Fibroblast of the conjunctiva (primary cell): ENCODE data around the gene TRIM38.

Experiments
- DNase-seq: peaks from one replicate; pipeline ENCODE4 v3.0.0-alpha.2; 2010; ENCODE audit warnings: low read depth

Gene TRIM38

GRCh38 chr6:26026833-26027490 is 64.4 kb downstream of the TRIM38 start:
- peak; percentile 97 for DNase-seq

GRCh38 chr6:26027491-26028211 is 65.0 kb downstream of the TRIM38 start:
- no peak for DNase-seq

- DNase-seq: no peak
Measured at GRCh38 chr6:26028212-26028745, 65.7 kb downstream of the TRIM38 start.

DNA sequence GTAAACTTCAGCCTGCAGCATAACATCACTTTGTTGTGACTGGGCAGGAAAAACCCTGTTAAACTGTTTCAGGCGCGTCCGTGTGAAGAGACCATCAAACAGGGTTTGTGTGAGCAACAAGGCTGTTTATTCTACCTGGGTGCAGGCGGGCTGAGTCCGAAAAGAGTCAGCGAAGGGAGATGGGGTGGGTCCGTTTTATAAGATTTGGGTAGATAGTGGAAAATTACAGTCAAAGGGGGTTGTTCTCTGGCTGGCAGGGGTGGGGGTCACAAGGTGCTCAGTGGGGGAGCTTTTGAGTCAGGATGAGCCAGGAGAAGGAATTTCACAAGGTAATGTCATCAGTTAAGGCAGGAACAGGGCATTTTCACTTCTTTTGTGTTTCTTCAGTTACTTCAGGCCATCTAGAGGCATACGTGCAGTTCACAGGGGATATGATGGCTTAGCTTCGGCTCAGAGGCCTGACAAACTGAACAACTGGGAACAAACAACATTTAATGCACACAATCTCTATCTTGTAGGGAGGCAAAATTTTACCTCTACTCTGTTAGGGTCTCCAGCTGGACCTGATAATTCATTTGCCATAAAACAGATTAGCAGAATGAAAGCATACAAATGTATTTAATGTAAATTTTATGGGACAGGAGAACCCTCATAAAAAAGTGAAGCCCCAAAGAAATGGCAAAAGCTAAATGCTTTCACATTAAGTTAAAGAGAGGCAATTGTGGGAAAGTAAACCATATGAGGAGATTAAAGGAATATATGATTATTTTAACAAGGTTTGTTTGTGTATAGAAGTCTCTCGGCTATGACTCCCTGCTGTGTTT is 66.4 kb downstream of the TRIM38 start:
- DNase-seq: no peak

GRCh38 chr6:26029570-26029856 is 66.9 kb downstream of the TRIM38 start:
- DNase-seq: no peak

DNA sequence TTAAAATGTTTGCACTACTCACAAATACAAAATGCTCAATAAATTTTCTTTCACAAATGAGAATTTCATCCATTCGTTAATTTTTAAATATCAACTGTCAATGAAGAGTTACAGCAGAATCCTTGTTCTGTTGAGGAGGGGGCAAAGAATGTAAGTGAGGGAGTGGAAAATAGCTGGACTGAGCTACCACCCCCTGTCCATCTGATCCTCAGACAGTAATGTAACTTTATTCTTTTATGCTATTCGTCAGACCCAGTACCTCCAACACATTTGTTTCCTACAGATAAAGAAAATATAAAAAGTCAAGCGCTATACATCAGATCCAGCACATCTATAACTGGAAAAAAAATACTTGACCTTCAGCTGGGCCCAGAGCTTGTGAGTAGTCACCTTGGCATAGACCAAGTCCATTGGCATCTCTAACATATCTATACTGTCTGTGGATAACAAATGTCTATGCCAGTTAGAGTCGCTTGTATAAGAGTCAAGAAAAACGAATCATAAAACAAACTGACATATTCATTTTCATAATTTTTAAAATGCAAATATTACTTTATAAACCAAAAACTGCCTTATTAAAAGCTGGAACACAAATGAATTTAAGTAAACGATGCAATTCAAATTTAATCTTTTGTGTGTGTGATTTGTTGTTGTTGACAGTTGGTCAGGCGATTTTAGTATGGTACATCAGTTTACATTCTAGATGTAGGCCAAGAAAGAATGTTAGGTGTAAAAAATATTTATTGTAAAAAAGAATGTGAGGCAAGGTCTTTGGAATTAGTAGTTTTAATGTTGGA is 67.5 kb downstream of the TRIM38 start:
- no peak for DNase-seq

DNA sequence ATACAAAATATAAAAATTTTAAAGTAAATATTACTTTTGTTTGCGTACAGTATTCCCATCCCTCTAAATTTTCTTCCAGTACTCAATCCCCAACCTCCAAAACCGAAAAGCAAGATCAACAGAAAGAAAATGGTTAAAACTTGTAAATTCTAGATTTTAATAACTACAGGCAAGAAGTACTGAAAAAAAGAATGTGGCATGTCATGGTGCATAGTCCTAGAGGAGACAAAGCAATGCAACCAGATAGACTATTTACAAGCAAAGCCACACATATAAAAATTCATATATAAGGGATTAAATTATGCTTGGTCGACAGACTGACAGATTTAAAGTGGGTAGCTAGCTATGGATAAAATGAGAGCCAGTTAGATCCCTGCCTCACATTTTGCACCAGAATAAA is 68.1 kb downstream of the TRIM38 start:
- no peak for DNase-seq

DNA sequence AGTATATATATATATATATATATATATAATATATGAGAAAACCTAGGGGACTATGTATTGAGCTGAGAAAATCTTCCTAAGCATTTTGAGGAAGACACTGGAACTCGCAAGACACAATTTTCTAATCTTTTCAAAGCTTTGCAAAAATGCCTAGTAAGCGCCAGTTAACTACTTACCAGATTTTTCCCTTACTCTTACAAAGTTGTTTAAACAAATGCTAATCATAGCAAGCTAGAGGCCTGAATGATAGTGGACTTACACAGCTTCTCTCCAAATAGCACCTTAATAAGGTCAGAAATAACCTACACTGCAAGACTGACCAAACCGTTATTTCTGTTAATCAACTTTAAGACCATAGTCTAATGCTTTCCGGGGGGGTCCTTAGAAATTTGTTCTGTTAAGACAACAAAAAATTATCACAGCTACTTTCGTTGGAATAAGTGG is 68.6 kb downstream of the TRIM38 start:
- no peak for DNase-seq

GRCh38 chr6:26031595-26032339 is 69.2 kb downstream of the TRIM38 start:
- DNase-seq: peak; percentile 96

DNA sequence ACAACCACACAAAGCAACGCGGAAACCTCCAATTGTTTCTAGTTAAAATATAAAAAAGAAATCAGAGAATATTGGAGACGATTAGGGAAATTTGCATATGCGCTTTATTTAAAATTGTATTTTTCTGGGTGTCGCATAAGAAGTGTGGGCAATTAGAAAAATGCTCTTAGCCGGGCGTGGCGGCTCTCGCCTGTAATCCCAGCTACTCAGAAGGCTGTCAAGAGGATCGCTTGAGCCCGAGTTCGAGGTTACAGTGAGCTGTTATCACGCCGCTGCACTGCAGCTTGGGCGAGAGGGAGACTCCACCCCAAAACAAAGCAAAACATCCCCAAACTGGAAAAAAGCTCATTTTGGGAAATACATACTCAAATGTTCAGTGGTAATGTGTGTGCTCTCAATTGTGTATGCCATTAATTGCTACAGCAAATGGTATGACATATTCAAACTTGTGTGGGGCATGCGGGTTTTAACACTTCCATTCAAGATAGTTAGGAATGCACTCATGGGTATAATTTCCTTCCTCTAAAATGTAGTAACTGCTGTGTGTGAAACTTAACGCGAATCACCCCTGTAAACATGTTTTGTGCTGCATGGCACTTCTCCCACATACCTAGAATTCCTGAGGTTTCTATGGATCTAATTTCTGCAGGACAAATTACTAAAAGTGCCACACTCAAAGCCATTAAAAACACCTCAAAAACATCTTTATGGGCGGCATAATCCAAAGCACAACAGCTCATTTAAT is 69.9 kb downstream of the TRIM38 start:
- DNase-seq: no peak

GRCh38 chr6:26033085-26033940 is 70.7 kb downstream of the TRIM38 start:
- peak; percentile 98 for DNase-seq

DNA sequence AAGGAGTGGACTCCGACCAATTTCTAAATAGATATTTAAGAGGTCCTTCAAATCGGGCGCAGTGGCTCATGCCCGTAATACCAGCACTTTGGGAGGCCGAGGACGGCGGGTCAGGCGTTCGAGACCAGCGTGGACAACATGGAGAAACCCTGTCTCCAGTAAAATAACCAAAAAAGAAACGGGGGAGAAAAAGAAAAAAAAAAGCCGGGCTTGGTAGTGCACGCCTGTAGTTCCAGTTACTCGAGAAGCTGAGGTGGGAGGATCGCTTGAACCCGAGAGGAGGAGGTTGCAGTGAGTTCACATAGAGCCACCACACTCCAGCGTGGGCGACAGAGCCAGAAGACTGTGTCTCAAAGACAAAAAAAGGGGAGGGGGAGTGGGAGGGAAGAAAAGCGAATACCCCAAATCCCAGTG is 71.3 kb downstream of the TRIM38 start:
- DNase-seq: no peak

- no peak for DNase-seq
Measured at GRCh38 chr6:26034905-26035304, 72.3 kb downstream of the TRIM38 start.
